Neural progenitor cell (in vitro differentiated cells): Measurements from ENCODE around the gene TNFRSF14.

ENCODE experiments used
- EZH2 ChIP-seq: fragments of 200-600 bp; sonication (generic); IDR thresholded peaks from 2 replicates; pipeline ENCODE4 v1.6.1; 2017; ENCODE audit warnings: antibody characterized with exemption, mild to moderate bottlenecking, moderate library complexity
- TF ChIP-seq, protein P1 (sequence below): fragments of 200-600 bp; sonication (generic); IDR thresholded peaks from 2 replicates; pipeline ENCODE4 v1.5.1; 2017; ENCODE audit warnings: antibody characterized with exemption, mild to moderate bottlenecking

DNA sequence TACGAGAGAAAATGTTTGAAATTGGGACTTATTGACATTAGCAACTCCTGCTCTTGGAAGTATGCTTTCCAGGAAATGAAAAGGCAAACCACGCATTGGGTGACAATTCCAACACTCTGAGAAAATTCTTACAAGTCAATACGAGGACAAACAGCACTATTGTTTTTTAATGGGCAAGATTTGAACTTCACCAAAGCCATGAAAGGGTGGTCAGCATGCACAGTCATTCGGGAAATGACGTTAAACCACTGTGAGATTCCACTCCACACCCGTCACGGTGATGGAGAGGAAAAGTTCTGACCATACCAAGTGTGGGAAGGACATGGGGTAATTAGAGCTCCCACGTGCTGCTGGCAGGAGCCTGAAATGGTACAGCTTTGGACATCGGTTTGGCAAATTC, 18.2 kb downstream of the TNFRSF14 start:
- TF ChIP-seq, protein P1, sequence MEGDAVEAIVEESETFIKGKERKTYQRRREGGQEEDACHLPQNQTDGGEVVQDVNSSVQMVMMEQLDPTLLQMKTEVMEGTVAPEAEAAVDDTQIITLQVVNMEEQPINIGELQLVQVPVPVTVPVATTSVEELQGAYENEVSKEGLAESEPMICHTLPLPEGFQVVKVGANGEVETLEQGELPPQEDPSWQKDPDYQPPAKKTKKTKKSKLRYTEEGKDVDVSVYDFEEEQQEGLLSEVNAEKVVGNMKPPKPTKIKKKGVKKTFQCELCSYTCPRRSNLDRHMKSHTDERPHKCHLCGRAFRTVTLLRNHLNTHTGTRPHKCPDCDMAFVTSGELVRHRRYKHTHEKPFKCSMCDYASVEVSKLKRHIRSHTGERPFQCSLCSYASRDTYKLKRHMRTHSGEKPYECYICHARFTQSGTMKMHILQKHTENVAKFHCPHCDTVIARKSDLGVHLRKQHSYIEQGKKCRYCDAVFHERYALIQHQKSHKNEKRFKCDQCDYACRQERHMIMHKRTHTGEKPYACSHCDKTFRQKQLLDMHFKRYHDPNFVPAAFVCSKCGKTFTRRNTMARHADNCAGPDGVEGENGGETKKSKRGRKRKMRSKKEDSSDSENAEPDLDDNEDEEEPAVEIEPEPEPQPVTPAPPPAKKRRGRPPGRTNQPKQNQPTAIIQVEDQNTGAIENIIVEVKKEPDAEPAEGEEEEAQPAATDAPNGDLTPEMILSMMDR: no peak
- TF ChIP-seq EZH2: no peak
